ENCODE results near the gene PUS1.

Gene PUS1

GRCh38 chr12:131928711-131929580 lies at the start of gene PUS1 (continued):
- no peak for TF ChIP-seq ZNF585B (tag by site-specific recombination; IDR thresholded peaks at IDR 0.05)
- TF ChIP-seq ZNF324 (tag by site-specific recombination; IDR thresholded peaks at IDR 0.05) = peak; percentile 35; the same call in 1 of the 2 replicates
- TF ChIP-seq KLF17 (tag by site-specific recombination; IDR thresholded peaks at IDR 0.05) = peak; percentile 52
- no peak for TF ChIP-seq ZFP41 (tag by site-specific recombination; IDR thresholded peaks at IDR 0.05; ENCODE audit: borderline replicate concordance)
- TF ChIP-seq ZXDB (tag by site-specific recombination; IDR thresholded peaks at IDR 0.05) = peak; percentile 90
- TF ChIP-seq ZNF10 (tag by site-specific recombination; IDR thresholded peaks at IDR 0.05) = peak; percentile 33; the same call in 1 of the 2 replicates
- peak; percentile 33; the same call in 1 of the 2 replicates for TF ChIP-seq ZNF600 (tag by site-specific recombination; IDR thresholded peaks at IDR 0.05)
- peak; percentile 99 for TF ChIP-seq BCL11B (tag by site-specific recombination; IDR thresholded peaks at IDR 0.05; ENCODE audit: low read depth)
- peak; percentile 57 for TF ChIP-seq EGR2 (tag by site-specific recombination; IDR thresholded peaks at IDR 0.05; ENCODE audit: low read depth)
- TF ChIP-seq ZNF48 (tag by site-specific recombination; IDR thresholded peaks at IDR 0.05) = no peak
- peak; percentile 68 for TF ChIP-seq KLF8 (tag by site-specific recombination; IDR thresholded peaks at IDR 0.05)
- peak; percentile 27; the same call in 1 of the 2 replicates for TF ChIP-seq CTCF (tag by site-specific recombination; IDR thresholded peaks at IDR 0.05)
- TF ChIP-seq SP2 (tag by site-specific recombination; IDR thresholded peaks at IDR 0.05) = peak; percentile 70
- peak; percentile 72 for TF ChIP-seq ZNF76 (tag by site-specific recombination; IDR thresholded peaks at IDR 0.05; ENCODE audit: borderline replicate concordance, low read depth)
- peak; percentile 60 for TF ChIP-seq ZNF449 (tag by site-specific recombination; IDR thresholded peaks at IDR 0.05)
- TF ChIP-seq ZNF391 (tag by site-specific recombination; IDR thresholded peaks at IDR 0.05; ENCODE audit: borderline replicate concordance, low read depth) = peak; percentile 33; the same call in 1 of the 2 replicates
- TF ChIP-seq ZSCAN16 (tag by site-specific recombination; IDR thresholded peaks at IDR 0.05) = 0 out of 2 replicates have a peak, but pooled peaks have one; percentile 27
- TF ChIP-seq ZNF501 (tag by site-specific recombination; IDR thresholded peaks at IDR 0.05) = peak; percentile 68; the same call in 1 of the 2 replicates
- TF ChIP-seq SCRT1 (tag by site-specific recombination; IDR thresholded peaks at IDR 0.05; ENCODE audit: borderline replicate concordance) = no peak
- TF ChIP-seq ZBTB26 (tag by site-specific recombination; optimal IDR thresholded peaks at IDR 0.05) = peak; percentile 76
- no peak for TF ChIP-seq ZNF514 (tag by site-specific recombination; IDR thresholded peaks at IDR 0.05)
- peak; percentile 82; the same call in 1 of the 2 replicates for TF ChIP-seq ZBTB7A (tag by site-specific recombination; IDR thresholded peaks at IDR 0.05; ENCODE audit: low read depth)
- TF ChIP-seq PRDM10 (tag by site-specific recombination; IDR thresholded peaks at IDR 0.05) = 0 out of 2 replicates have a peak, but pooled peaks have one; percentile 8
- peak; percentile 35 for TF ChIP-seq PATZ1 (tag by site-specific recombination; IDR thresholded peaks at IDR 0.05)
- TF ChIP-seq ZNF791 (tag by site-specific recombination; IDR thresholded peaks at IDR 0.05) = no peak
- peak; percentile 16 for TF ChIP-seq GLIS1 (tag by site-specific recombination; IDR thresholded peaks at IDR 0.05)

All from HEK293 (cell line).